Measurements from ENCODE around the gene OGDH. TPM values are rescaled to one million over a fixed set of nuclear protein-coding genes. Genes with fewer than 3 reads are reported as not detected.

The OGDH gene
- total and polyA plus RNA-seq, 2 of the 13 experiments (the other 11 are each of a cell fraction or from before 2014, with no cell fraction given): 17.4 to 25.4 TPM

DNA sequence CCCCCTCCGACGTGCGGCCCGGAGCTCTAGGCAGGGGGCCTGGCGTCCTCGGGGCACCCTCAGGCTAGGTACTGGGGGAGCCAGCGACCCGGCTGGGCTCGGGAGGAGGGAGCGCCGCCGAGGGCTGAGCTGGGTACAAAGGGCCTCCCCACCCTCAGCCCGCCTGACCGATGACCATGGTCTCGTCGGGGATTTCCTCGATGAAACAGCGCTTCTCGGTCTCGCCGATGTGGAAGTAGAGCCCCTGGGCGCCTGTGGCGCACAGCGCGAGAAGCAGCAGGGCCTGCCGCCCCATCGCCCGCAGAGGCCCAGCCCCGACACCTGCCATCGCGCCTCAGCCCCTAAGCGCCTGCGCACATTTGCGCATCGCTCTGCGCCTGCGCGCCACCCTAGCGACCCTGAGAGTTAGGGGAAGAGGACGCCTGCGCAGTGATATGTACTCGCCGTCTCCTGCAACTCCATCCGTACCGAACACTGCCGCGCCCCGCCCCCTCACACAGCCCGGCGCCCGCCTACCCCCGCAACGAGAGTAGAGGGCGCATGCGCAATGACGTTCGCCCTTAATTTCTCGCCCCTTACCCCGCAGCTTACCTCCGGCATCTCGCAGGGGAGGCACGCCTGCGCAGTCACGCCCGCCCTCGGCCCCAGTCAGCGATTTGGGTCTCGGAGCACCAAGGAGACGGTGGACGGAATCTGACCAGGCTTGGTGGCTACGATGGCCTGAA, 24.4 kb upstream of the OGDH start, which contains the start of gene TMED4 (continued):
- TF ChIP-seq, protein P1, sequence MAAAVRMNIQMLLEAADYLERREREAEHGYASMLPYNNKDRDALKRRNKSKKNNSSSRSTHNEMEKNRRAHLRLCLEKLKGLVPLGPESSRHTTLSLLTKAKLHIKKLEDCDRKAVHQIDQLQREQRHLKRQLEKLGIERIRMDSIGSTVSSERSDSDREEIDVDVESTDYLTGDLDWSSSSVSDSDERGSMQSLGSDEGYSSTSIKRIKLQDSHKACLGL (CRISPR knock-in tag; IDR thresholded peaks at IDR 0.05): 0 out of 2 replicates have a peak, but pooled peaks have one; percentile 69
- TF ChIP-seq, protein P2, sequence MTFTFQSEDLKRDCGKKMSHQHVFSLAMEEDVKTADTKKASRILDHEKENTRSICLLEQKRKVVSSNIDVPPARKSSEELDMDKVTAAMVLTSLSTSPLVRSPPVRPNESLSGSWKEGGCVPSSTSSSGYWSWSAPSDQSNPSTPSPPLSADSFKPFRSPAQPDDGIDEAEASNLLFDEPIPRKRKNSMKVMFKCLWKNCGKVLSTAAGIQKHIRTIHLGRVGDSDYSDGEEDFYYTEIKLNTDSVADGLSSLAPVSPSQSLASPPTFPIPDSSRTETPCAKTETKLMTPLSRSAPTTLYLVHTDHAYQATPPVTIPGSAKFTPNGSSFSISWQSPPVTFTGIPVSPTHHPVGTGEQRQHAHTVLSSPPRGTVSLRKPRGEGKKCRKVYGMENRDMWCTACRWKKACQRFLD (CRISPR knock-in tag; IDR thresholded peaks at IDR 0.05; ENCODE audit: borderline replicate concordance): peak; percentile 93; the same call in 1 of the 2 replicates
- TF ChIP-seq ZNF124 (CRISPR knock-in tag; IDR thresholded peaks at IDR 0.05) (no peak), ZSCAN20 (CRISPR knock-in tag; IDR thresholded peaks at IDR 0.05; ENCODE audit: borderline replicate concordance) (no peak), RBAK (CRISPR knock-in tag; IDR thresholded peaks at IDR 0.05) (no peak), NFIB (CRISPR knock-in tag; IDR thresholded peaks at IDR 0.05; ENCODE audit: borderline replicate concordance) (no peak), FOXA3 (CRISPR knock-in tag; IDR thresholded peaks at IDR 0.05) (0 out of 2 replicates have a peak, but pooled peaks have one; percentile 6), ZNF780A (CRISPR knock-in tag; IDR thresholded peaks at IDR 0.05) (0 out of 2 replicates have a peak, but pooled peaks have one; percentile 32), BRD4 (CRISPR knock-in tag; IDR thresholded peaks at IDR 0.05) (peak; percentile 76; the same call in 1 of the 2 replicates), ZNF547 (CRISPR knock-in tag; IDR thresholded peaks at IDR 0.05) (no peak), ZNF788 (CRISPR knock-in tag; IDR thresholded peaks at IDR 0.05; ENCODE audit: borderline replicate concordance) (peak; percentile 64; the same call in 1 of the 2 replicates), ZIK1 (CRISPR knock-in tag; IDR thresholded peaks at IDR 0.05; ENCODE audit: borderline replicate concordance, low read depth) (peak; percentile 52; the same call in 1 of the 2 replicates), HNF4G (IDR thresholded peaks at IDR 0.05; ENCODE audit: borderline replicate concordance, low read depth, low read length) (no peak), HNF4G (CRISPR knock-in tag; IDR thresholded peaks at IDR 0.05; ENCODE audit: borderline replicate concordance, low read depth) (0 out of 2 replicates have a peak, but pooled peaks have one; percentile 10), MAFF (IDR thresholded peaks at IDR 0.05; ENCODE audit: low read depth, low read length) (peak; percentile 58)
- TF ChIP-seq, protein P3, sequence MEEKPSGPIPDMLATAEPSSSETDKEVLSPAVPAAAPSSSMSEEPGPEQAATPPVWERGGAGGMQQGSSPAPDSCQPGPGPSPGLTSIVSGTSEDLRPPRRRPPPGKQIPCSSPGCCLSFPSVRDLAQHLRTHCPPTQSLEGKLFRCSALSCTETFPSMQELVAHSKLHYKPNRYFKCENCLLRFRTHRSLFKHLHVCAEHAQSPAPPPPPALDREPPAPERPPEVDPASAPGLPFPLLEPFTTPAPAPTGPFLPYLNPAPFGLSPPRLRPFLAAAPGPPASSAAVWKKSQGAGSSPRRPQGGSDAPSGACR (CRISPR knock-in tag; IDR thresholded peaks at IDR 0.05): peak; percentile 79; the same call in 1 of the 2 replicates
- TF ChIP-seq, protein P4, sequence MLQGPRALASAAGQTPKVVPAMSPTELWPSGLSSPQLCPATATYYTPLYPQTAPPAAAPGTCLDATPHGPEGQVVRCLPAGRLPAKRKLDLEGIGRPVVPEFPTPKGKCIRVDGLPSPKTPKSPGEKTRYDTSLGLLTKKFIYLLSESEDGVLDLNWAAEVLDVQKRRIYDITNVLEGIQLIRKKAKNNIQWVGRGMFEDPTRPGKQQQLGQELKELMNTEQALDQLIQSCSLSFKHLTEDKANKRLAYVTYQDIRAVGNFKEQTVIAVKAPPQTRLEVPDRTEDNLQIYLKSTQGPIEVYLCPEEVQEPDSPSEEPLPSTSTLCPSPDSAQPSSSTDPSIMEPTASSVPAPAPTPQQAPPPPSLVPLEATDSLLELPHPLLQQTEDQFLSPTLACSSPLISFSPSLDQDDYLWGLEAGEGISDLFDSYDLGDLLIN (CRISPR knock-in tag; IDR thresholded peaks at IDR 0.05; ENCODE audit: borderline replicate concordance): peak; percentile 44; the same call in 1 of the 2 replicates
- TF ChIP-seq, protein P5, sequence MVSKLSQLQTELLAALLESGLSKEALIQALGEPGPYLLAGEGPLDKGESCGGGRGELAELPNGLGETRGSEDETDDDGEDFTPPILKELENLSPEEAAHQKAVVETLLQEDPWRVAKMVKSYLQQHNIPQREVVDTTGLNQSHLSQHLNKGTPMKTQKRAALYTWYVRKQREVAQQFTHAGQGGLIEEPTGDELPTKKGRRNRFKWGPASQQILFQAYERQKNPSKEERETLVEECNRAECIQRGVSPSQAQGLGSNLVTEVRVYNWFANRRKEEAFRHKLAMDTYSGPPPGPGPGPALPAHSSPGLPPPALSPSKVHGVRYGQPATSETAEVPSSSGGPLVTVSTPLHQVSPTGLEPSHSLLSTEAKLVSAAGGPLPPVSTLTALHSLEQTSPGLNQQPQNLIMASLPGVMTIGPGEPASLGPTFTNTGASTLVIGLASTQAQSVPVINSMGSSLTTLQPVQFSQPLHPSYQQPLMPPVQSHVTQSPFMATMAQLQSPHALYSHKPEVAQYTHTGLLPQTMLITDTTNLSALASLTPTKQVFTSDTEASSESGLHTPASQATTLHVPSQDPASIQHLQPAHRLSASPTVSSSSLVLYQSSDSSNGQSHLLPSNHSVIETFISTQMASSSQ (IDR thresholded peaks at IDR 0.05; ENCODE audit: low read depth): no peak
- TF ChIP-seq, protein P5 (CRISPR knock-in tag; IDR thresholded peaks at IDR 0.05; ENCODE audit: borderline replicate concordance): 0 out of 2 replicates have a peak, but pooled peaks have one; percentile 30
- TF ChIP-seq, protein P6, sequence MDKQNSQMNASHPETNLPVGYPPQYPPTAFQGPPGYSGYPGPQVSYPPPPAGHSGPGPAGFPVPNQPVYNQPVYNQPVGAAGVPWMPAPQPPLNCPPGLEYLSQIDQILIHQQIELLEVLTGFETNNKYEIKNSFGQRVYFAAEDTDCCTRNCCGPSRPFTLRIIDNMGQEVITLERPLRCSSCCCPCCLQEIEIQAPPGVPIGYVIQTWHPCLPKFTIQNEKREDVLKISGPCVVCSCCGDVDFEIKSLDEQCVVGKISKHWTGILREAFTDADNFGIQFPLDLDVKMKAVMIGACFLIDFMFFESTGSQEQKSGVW (CRISPR knock-in tag; IDR thresholded peaks at IDR 0.05; ENCODE audit: borderline replicate concordance): no peak
